ENCODE results near the gene PLBD2.
"Not testable (repeated sequence)": the region's sequence is repeated elsewhere in the genome, so short reads cannot be mapped to it uniquely, and the experiment has no call there.

The PLBD2 gene

GRCh38 chr12:113341535-113341934 is 16.9 kb upstream of the PLBD2 start:
- Histone ChIP-seq H3K9ac (ENCODE audit: low read length) (no peak overlapping the region), H3K36me3 (ENCODE audit: control insufficient read depth, insufficient read depth, low read length) (no peaks in the 10 kb centered on the region), H3K27me3 (ENCODE audit: control insufficient read depth, insufficient read depth, low read length) (no peaks in the 10 kb centered on the region), H3K27ac (ENCODE audit: low read depth, low read length) (no peak overlapping the region), H3K4me1 (ENCODE audit: control insufficient read depth, insufficient read depth, low read length) (no peaks in the 10 kb centered on the region), H3K4me3 (ENCODE audit: low read length) (no peak overlapping the region)

DNA sequence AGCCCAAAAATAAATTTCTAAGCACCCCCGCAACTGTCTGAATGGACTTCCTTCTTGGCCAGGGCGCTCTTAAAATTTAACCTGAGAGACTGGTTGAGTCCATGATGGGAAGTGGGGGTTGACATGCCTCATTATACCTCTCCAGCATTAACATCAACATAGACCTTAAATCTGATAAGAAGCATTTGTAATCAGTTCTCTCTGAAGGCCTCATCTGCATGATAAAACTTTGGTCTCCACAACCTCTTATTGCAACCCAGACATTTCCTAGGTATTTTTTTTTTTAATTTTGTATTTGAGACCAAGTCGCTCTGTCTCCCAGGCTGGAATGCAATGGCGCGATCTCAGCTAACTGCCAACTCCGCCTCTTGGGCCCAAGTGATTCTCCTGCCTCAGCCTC is 13.1 kb upstream of the PLBD2 start:
- Histone ChIP-seq H3K27ac (ENCODE audit: low read depth, low read length) (no peak overlapping the region), H3K9ac (ENCODE audit: low read length) (no peak overlapping the region), H3K27me3 (ENCODE audit: control insufficient read depth, insufficient read depth, low read length) (no peaks in the 10 kb centered on the region), H3K4me3 (ENCODE audit: low read length) (no peak overlapping the region), H3K36me3 (ENCODE audit: control insufficient read depth, insufficient read depth, low read length) (no peaks in the 10 kb centered on the region), H3K4me1 (ENCODE audit: control insufficient read depth, insufficient read depth, low read length) (no peaks in the 10 kb centered on the region)

DNA sequence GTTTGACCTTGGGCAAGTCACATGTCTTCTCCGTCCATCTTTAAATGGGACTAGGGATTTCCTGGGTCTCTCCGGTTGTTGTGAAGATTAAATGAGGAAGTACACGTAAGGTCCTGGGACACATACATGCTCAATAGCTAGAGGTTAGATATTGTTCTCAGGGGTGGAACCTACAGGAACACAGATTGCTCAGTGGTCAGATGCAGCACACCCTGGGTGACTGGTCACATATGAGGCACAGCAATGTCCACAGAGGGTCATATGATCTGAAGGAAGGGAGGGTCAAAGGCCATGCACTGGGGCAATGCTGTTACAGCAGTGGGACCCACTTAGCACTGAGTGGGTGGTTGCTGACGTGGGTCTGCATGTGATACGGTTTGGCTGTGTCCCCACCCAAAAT is 12.0 kb upstream of the PLBD2 start:
- Histone ChIP-seq H3K27ac (ENCODE audit: low read depth, low read length) (no peak overlapping the region), H3K27me3 (ENCODE audit: control insufficient read depth, insufficient read depth, low read length) (no peaks in the 10 kb centered on the region)

DNA sequence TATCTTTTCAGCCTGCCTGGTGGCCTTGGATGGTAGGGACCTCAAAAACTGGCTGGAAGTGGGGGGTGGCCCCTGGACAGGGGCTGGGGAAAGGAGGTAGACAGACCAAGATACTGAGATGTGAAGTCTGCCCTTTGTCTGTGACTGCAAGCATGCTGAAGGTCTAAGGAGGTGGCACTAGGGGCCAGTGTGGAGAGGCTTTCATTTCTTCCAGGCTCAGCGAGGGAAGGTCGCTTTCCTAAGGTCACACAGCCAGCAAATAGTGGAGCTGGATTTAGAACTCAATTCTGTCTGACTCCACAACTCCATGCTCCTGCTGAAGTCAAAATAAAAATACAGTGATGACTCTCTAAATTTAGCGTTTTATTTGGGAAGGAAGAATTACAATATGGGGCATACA is 11.3 kb upstream of the PLBD2 start:
- no peaks in the 10 kb centered on the region for H3K27me3 ChIP-seq (ENCODE audit: control insufficient read depth, insufficient read depth, low read length)
- H3K9ac ChIP-seq (ENCODE audit: low read length) = no peak overlapping the region
- no peak overlapping the region for H3K27ac ChIP-seq (ENCODE audit: low read depth, low read length)
- H3K36me3 ChIP-seq (ENCODE audit: control insufficient read depth, insufficient read depth, low read length) = no peaks in the 10 kb centered on the region
- H3K4me1 ChIP-seq (ENCODE audit: control insufficient read depth, insufficient read depth, low read length) = no peaks in the 10 kb centered on the region
- H3K4me3 ChIP-seq (ENCODE audit: low read length) = no peak overlapping the region

More for the DNA sequence above, 12.0 kb upstream of the PLBD2 start:
- Histone ChIP-seq H3K4me1 (ENCODE audit: control insufficient read depth, insufficient read depth, low read length) (no peaks in the 10 kb centered on the region), H3K4me3 (ENCODE audit: low read length) (no peak overlapping the region), H3K36me3 (ENCODE audit: control insufficient read depth, insufficient read depth, low read length) (no peaks in the 10 kb centered on the region), H3K9ac (ENCODE audit: low read length) (no peak overlapping the region)

DNA sequence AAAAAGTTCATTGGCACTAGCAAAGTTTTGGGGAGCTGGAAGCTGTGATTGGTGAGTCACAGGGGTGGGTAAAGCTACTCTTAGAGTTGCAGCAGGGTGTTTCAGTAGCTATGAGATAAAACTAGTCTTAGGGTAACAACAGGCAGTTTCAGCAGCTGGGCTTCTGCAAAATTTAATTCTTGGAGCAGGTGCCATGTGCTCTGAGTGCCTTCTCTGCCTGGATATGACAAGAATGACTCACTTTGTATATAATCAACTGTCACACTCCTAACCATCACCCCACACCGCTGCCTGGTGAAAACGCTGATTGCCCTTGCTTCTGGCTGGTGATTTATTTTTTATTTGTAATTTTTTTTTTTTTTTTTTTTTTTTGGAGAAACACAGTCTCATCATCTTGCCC is 10.5 kb upstream of the PLBD2 start:
- H3K4me1 ChIP-seq (ENCODE audit: control insufficient read depth, insufficient read depth, low read length) = no peaks in the 10 kb centered on the region
- no peak overlapping the region for H3K4me3 ChIP-seq (ENCODE audit: low read length)
- no peak overlapping the region for H3K27ac ChIP-seq (ENCODE audit: low read depth, low read length)
- no peak overlapping the region for H3K9ac ChIP-seq (ENCODE audit: low read length)
- H3K27me3 ChIP-seq (ENCODE audit: control insufficient read depth, insufficient read depth, low read length) = no peaks in the 10 kb centered on the region
- no peaks in the 10 kb centered on the region for H3K36me3 ChIP-seq (ENCODE audit: control insufficient read depth, insufficient read depth, low read length)

- H3K4me1 ChIP-seq (ENCODE audit: control insufficient read depth, insufficient read depth, low read length) = no peaks in the 10 kb centered on the region
These were observed 9.4 kb upstream of the PLBD2 start for GRCh38 chr12:113348849-113349536.

DNA sequence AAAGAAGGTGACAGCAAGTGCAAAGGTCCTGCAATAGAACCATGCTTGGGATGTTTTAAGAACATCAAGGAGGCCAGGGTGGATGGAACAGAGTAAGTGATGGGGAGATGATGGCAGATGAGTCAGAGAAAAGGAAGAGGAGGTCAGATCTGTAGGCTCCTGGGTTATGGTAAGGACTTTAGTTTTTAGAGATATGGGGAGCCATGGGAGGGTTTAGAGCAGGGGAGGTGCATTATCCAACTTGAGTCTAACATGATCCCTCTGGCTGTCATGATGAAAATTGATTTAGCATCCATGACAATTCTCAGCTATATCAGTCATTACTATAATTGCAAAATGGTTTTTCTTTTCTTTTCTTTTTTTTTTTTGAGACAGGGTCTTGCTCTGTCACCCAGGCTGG is 7.3 kb upstream of the PLBD2 start:
- H3K4me3 ChIP-seq (ENCODE audit: low read length) = no peak overlapping the region
- H3K36me3 ChIP-seq (ENCODE audit: control insufficient read depth, insufficient read depth, low read length) = no peaks in the 10 kb centered on the region
- H3K27me3 ChIP-seq (ENCODE audit: control insufficient read depth, insufficient read depth, low read length) = no peaks in the 10 kb centered on the region
- no peak overlapping the region for H3K9ac ChIP-seq (ENCODE audit: low read length)
- H3K4me1 ChIP-seq (ENCODE audit: control insufficient read depth, insufficient read depth, low read length) = no peaks in the 10 kb centered on the region
- no peak overlapping the region for H3K27ac ChIP-seq (ENCODE audit: low read depth, low read length)

More at GRCh38 chr12:113348849-113349536, 9.4 kb upstream of the PLBD2 start:
- H3K9ac ChIP-seq (ENCODE audit: low read length) = no peak overlapping the region
- H3K4me3 ChIP-seq (ENCODE audit: low read length) = no peak overlapping the region
- H3K27ac ChIP-seq (ENCODE audit: low read depth, low read length) = no peak overlapping the region
- no peaks in the 10 kb centered on the region for H3K36me3 ChIP-seq (ENCODE audit: control insufficient read depth, insufficient read depth, low read length)
- no peaks in the 10 kb centered on the region for H3K27me3 ChIP-seq (ENCODE audit: control insufficient read depth, insufficient read depth, low read length)

- not testable (repeated sequence) for H3K27me3 ChIP-seq (ENCODE audit: control insufficient read depth, insufficient read depth, low read length); H3K36me3 ChIP-seq (ENCODE audit: control insufficient read depth, insufficient read depth, low read length); H3K4me3 ChIP-seq (ENCODE audit: low read length); H3K9ac ChIP-seq (ENCODE audit: low read length); H3K27ac ChIP-seq (ENCODE audit: low read depth, low read length); H3K4me1 ChIP-seq (ENCODE audit: control insufficient read depth, insufficient read depth, low read length)
These were observed 4.2 kb upstream of the PLBD2 start for GRCh38 chr12:113354192-113354591.

DNA sequence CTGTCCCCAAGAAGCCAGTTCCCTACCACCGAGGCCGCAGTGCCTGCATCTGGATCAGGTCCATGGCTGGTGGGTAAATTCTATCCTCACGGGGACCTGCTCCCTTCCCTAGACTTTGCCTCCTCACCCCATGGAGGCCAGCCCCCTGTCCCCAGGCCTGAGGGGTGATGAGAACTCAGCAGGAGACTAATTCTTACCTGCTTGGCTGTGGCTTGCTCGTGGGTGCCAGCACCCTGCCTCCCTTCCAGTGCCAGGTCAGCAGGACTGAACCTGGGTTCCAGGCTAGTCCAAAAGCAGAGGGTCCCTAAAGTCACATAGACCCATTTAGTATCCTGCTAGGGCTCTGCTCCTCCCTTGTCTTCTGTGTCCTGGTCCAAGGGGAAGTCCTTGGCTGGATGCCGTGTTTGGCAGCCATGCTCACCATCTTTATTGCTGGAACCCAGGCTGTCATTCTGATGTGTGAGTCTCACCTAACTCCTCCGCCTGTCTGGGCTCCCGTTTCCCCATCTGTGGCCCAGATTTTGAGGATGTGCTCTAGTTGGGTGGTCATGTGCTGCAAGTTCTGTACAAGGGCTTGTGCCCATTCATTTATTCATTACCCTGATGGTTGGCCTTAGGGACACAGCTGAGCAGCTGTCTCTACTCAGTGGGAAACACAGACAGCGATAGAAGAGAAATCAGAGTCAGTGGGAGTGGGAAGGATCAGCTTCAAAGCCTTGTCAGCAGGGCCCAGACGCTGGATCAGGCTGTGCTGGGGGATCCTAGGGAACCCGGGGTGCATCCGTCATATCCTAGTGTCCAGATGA is 949 bp downstream of the PLBD2 start:
- no peaks in the 10 kb centered on the region for H3K27me3 ChIP-seq (ENCODE audit: control insufficient read depth, insufficient read depth, low read length)

DNA sequence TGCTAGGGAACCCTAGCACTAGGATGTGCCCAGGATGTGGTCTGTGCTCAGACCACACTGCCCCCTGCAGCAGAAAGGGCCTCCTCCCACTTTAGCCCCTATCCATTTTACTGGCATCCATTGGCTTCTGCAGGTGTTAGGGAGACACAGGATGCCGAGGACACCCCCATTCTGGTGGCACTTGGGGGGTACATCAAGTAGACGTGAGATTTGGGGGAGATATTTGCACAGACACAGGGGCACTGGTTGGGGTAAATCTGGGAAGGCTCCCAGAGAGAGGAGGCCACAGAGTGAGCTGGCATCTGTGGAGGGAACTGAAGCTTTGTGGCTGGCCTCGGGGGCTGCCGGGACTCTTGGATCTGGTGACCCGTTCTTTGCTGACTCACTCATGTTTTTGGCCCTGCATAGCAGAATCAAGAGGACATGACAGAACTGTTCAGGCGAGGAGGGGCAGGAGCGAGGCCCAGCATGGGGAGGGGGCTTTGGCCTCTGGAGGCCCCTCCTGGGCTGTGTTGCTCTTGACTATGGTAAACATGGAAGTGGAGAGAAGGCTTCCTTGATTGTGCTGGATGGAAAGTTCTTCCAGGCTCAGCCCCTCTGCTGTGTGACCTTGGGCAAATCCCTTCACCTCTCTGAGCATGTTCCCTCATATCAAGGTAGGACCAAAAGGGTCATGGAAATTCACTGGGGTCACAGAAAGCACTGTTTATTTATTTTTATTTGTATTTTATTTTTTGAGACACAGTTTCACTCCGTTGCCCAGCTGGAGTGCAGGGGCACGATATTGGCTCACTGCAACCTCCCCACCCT is 1.8 kb downstream of the PLBD2 start:
- peak overlapping the region; percentile 89 for H3K4me3 ChIP-seq (ENCODE audit: low read length)
- peaks cover 3% of the 10 kb centered on the region for H3K4me1 ChIP-seq (ENCODE audit: control insufficient read depth, insufficient read depth, low read length)
- H3K27me3 ChIP-seq (ENCODE audit: control insufficient read depth, insufficient read depth, low read length) = no peaks in the 10 kb centered on the region
- no peak overlapping the region for H3K9ac ChIP-seq (ENCODE audit: low read length)
- no peaks in the 10 kb centered on the region for H3K36me3 ChIP-seq (ENCODE audit: control insufficient read depth, insufficient read depth, low read length)
- no peak overlapping the region for H3K27ac ChIP-seq (ENCODE audit: low read depth, low read length)

More for the DNA sequence above, 949 bp downstream of the PLBD2 start:
- Histone ChIP-seq H3K9ac (ENCODE audit: low read length) (peak overlapping the region; percentile 65), H3K36me3 (ENCODE audit: control insufficient read depth, insufficient read depth, low read length) (no peaks in the 10 kb centered on the region), H3K27ac (ENCODE audit: low read depth, low read length) (peak overlapping the region; percentile 80), H3K4me1 (ENCODE audit: control insufficient read depth, insufficient read depth, low read length) (peaks cover 3% of the 10 kb centered on the region), H3K4me3 (ENCODE audit: low read length) (peak overlapping the region; percentile 89)

- H3K27me3 ChIP-seq (ENCODE audit: control insufficient read depth, insufficient read depth, low read length) = no peaks in the 10 kb centered on the region
- no peak overlapping the region for H3K4me3 ChIP-seq (ENCODE audit: low read length)
- H3K36me3 ChIP-seq (ENCODE audit: control insufficient read depth, insufficient read depth, low read length) = no peaks in the 10 kb centered on the region
- H3K9ac ChIP-seq (ENCODE audit: low read length) = no peak overlapping the region
- H3K27ac ChIP-seq (ENCODE audit: low read depth, low read length) = no peak overlapping the region
- H3K4me1 ChIP-seq (ENCODE audit: control insufficient read depth, insufficient read depth, low read length) = peaks cover 3% of the 10 kb centered on the region
These were observed 3.4 kb downstream of the PLBD2 start for GRCh38 chr12:113361574-113362370.

DNA sequence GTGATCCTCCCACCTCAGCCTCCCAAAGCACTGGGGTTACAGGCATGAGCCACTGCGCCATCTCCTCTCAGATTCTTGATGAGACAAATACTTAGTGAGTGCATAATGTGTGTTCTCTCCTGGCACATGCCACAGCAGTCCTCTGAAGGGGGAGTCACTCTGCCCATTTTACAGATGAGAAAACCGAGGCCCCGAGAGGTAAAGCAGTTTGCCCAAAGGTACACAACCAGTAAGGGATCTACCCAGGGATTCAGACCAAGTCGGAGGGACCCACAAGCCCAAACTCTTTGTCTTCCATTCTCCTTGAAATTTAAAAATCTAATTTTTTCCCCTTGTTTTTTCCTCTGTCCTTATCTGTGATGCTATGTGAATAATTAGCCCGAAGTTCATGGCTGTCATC is 6.3 kb downstream of the PLBD2 start:
- no peaks in the 10 kb centered on the region for H3K4me1 ChIP-seq (ENCODE audit: control insufficient read depth, insufficient read depth, low read length)
- H3K36me3 ChIP-seq (ENCODE audit: control insufficient read depth, insufficient read depth, low read length) = no peaks in the 10 kb centered on the region
- H3K4me3 ChIP-seq (ENCODE audit: low read length) = no peak overlapping the region
- H3K27me3 ChIP-seq (ENCODE audit: control insufficient read depth, insufficient read depth, low read length) = no peaks in the 10 kb centered on the region
- H3K27ac ChIP-seq (ENCODE audit: low read depth, low read length) = no peak overlapping the region
- H3K9ac ChIP-seq (ENCODE audit: low read length) = no peak overlapping the region

Measured in rectal smooth muscle tissue (tissue), 1 donor.